NCI-H2196 treated with DMSO at 0.1 percent for 48 hours (cell line): ENCODE measurements around the gene RCN1.

Experiments
- DNase-seq: peaks from one replicate; lab custom pipeline; 2025; ENCODE audit not compliant: unreplicated experiment; lab: John Stamatoyannopoulos, UW

RCN1 gene

GRCh38 chr11:32151027-32151426 is 60.2 kb downstream of the RCN1 start:
- DNase-seq: no peak

- no peak for DNase-seq
These were observed 61.3 kb downstream of the RCN1 start for GRCh38 chr11:32152216-32152615.

GRCh38 chr11:32152821-32153220 is 61.9 kb downstream of the RCN1 start:
- no peak for DNase-seq

GRCh38 chr11:32153747-32154146 is 62.9 kb downstream of the RCN1 start:
- DNase-seq: no peak

- DNase-seq: no peak
These were observed 63.4 kb downstream of the RCN1 start for GRCh38 chr11:32154275-32154674.
